MV-4-11 (cell line): ENCODE results near the gene DHRS11.
"Not testable (repeated sequence)": the region's sequence is repeated elsewhere in the genome, so short reads cannot be mapped to it uniquely, and the experiment has no call there.

ENCODE experiments used
- DNase-seq: peaks from one replicate; lab custom pipeline; 2025; lab: John Stamatoyannopoulos, UW

DHRS11 gene

GRCh38 chr17:36593656-36594316 lies 2.1 kb downstream of the DHRS11 start:
- no peak for DNase-seq

- DNase-seq = no peak
These were observed 3.1 kb downstream of the DHRS11 start for GRCh38 chr17:36594626-36595401.

DNA sequence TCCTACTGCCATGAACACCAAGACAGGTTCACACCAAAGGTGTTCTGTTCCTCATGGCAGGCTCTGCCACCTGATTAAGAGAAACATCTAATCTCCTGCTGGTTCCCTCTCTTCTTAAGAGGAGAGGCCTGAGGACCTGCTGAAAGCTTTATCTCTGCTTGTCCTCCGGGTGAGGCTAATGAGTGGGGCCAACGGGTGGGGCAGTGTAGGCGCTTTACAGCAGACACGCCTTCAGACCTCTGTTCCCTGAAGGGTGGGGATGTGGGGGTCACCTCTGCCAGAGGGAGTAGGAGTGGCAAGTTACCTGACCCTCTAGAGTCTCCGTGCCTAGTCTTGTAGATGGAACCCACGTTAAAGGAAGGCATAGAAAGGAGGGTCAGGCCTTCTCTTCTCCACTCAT lies 5.5 kb downstream of the DHRS11 start:
- no peak for DNase-seq

DNA sequence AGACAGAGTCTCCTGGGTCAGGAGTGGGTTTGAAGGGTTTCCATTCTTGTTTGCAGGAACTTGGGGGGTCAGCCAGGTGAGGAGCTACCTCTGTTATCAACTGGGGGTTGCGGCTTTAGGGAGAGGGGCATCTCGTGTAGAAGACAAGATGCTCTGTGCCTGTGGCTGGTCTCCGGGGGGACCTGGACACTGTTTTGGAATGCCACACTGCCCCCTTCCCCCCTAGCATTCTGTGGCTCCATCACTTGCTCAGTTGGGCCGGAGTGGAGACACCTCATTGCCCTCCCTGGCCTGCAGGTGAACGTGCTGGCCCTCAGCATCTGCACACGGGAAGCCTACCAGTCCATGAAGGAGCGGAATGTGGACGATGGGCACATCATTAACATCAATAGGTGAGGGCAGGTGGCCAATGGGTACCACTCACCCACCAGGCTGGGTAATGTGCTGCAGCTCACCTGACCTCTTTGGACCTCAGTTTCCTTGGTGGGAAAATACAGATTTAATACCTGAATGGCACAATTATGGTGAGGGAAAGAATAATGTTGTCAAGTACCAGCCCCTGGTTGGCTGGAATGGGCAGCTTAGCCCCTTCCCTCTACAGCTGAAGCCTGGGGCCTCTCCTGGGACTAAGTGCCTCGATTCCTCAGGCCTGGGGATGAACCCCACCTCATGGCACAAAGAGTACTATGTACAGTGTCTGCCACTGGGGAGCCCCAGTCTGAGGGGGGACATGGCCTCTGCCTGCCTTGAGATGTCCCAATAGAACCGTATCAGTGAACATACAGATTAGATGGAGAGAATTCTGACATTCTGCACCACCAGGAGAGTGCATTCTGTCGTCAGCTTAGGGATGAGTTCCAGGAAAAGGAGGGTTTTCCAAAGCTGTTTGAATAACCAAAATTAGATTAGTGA lies 6.4 kb downstream of the DHRS11 start:
- DNase-seq = no peak

DNA sequence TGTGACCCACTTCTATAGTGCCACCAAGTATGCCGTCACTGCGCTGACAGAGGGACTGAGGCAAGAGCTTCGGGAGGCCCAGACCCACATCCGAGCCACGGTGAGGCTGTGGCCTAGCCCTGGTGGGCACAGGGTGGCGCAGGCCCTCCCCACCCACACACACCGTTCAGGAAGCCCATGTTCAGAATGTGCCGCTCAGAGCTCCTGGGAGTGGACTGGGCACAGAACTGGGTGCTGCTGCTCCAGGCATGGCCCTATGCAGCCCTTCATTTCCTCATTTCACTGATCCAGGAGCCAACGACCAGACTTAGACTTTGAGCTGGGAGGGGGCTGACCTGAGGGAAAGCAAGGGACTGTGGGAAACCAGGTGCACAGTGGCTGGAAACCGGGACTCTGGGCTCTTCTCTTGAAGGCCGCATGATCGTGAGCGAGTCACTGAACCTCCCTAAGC lies 7.3 kb downstream of the DHRS11 start:
- no peak for DNase-seq

GRCh38 chr17:36599546-36600250 lies 8.0 kb downstream of the DHRS11 start:
- DNase-seq = no peak

GRCh38 chr17:36600465-36600864 lies 8.8 kb downstream of the DHRS11 start:
- no peak for DNase-seq

DNA sequence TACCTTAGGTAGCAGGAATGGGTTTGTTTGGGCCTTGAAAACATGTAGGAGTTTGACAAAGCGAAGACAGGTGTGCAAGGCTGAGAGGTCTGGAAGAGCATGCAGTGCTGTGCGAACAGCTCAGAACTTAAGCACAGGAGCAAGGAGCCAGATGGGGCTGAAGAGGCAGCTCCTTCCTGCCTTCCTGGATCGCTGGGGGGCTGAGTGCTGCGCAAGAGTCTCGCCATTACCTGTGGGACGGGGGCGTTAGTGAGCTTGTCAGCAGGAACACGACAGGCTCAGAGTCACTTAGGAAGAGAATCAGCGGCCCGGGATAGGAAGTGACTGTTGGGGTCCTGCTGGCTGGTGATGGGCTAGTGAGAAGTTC lies 9.2 kb downstream of the DHRS11 start:
- no peak for DNase-seq

GRCh38 chr17:36601303-36602029 lies 9.8 kb downstream of the DHRS11 start, which contains the start of gene MRM1:
MRM1 (plus strand) TSS chr17:36601583; CDS start chr17:36601811, 228 bp downstream.
- DNase-seq = peak; percentile 93

- DNase-seq = no peak
These were observed 10.5 kb downstream of the DHRS11 start for GRCh38 chr17:36602030-36602748.

- DNase-seq = peak; percentile 60
These were observed 11.3 kb downstream of the DHRS11 start for GRCh38 chr17:36602924-36603384.

GRCh38 chr17:36605028-36605427 lies 13.3 kb downstream of the DHRS11 start:
- not testable (repeated sequence) for DNase-seq

DNA sequence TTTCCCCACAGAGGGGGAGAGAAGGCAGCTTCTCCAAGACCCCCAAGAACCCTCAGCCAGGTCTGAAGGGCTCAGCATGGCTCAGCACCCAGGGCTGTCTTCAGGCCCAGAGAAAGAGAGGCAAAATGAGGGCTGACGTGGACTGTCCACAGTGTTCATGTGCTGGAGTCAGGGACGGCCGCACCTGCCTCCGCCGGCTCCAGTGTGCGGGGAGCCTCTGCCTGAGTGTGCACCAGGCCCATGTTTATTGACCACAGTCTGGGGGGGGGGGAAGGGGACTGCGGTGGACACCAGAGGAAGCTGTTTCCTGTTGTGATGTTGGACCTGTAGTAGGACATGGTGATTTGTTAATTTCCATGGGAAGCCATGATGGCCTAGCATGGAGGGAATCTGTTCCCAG lies 16.6 kb downstream of the DHRS11 start:
- no peak for DNase-seq

- DNase-seq = peak; percentile 37
These were observed 17.3 kb downstream of the DHRS11 start for GRCh38 chr17:36608794-36609497.

- DNase-seq = no peak
These were observed 17.8 kb downstream of the DHRS11 start for GRCh38 chr17:36609498-36609862.

- no peak for DNase-seq
These were observed 18.8 kb downstream of the DHRS11 start for GRCh38 chr17:36610474-36610873.

GRCh38 chr17:36611345-36612072 lies 19.8 kb downstream of the DHRS11 start:
- DNase-seq = peak; percentile 21

- no peak for DNase-seq
These were observed 20.6 kb downstream of the DHRS11 start for GRCh38 chr17:36612323-36612722.

DNA sequence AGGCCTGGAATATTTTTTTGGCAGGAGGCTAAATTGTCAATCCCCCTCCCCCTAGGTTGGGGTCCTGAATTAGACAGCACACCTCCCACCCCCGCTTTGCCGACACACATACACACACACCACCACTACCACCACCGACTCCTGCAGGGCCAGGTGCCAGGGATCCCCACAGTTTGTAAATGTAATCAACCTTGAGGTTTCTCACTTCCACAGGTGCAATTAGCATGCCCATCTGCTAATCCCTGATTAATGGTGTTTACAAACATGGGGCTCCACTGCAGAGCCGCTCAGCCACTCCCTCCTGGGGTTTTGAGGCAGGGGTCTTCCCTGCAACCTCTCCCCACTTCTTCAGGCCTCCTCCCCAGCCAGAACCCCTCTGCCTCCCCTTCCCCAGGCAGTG lies 21.5 kb downstream of the DHRS11 start:
- no peak for DNase-seq
